AG09309 (cell line): Measurements from ENCODE around the gene CHRM2.
A peak's percentile ranks its signal among the peaks of the same experiment; 100 is the strongest.

Source experiments
- DNase-seq: peaks from one replicate; pipeline ENCODE4 v3.0.0-alpha.2; 2010; ENCODE audit warnings: low read depth
- H3K4me3 ChIP-seq: 2 replicates; pipeline ENCODE4 v1.5.1; 2011; ENCODE audit warnings: mild to moderate bottlenecking, low read depth, low read length, moderate library complexity; ENCODE audit not compliant: control insufficient read depth
- CTCF ChIP-seq: IDR thresholded peaks from 2 replicates; pipeline ENCODE4 v1.5.1; 2011; ENCODE audit warnings: mild to moderate bottlenecking, low read depth, low read length, inconsistent platforms; ENCODE audit not compliant: insufficient read depth, control insufficient read depth; ENCODE audit errors: missing control alignments

The CHRM2 gene

GRCh38 chr7:136914016-136914415 lies 45.6 kb downstream of the CHRM2 start:
- DNase-seq = no peak
- no peak for TF ChIP-seq CTCF
- H3K4me3 ChIP-seq = no peak overlapping the region

GRCh38 chr7:136919820-136920219 lies 51.4 kb downstream of the CHRM2 start:
- no peak for DNase-seq
- H3K4me3 ChIP-seq = no peak overlapping the region
- no peak for TF ChIP-seq CTCF

- DNase-seq = peak; percentile 71
- H3K4me3 ChIP-seq = no peak overlapping the region
- no peak for TF ChIP-seq CTCF
These were observed 54.7 kb downstream of the CHRM2 start for GRCh38 chr7:136923111-136923667.

- TF ChIP-seq CTCF = no peak
- no peak for DNase-seq
- H3K4me3 ChIP-seq = no peak overlapping the region
These were observed 56.6 kb downstream of the CHRM2 start for GRCh38 chr7:136925044-136925443.

GRCh38 chr7:136925556-136925955 lies 57.1 kb downstream of the CHRM2 start:
- no peak for DNase-seq
- no peak for TF ChIP-seq CTCF
- H3K4me3 ChIP-seq = no peak overlapping the region

GRCh38 chr7:136931169-136931867 lies 62.9 kb downstream of the CHRM2 start:
- DNase-seq = no peak
- H3K4me3 ChIP-seq = no peak overlapping the region
- TF ChIP-seq CTCF = no peak

GRCh38 chr7:136937436-136937835 lies 69.0 kb downstream of the CHRM2 start:
- H3K4me3 ChIP-seq = no peak overlapping the region
- no peak for DNase-seq
- TF ChIP-seq CTCF = no peak
